Measurements from ENCODE around the gene KLF12. TPM values are rescaled to one million over a fixed set of nuclear protein-coding genes. Genes with fewer than 3 reads are reported as not detected.

KLF12 gene
- total and polyA plus RNA-seq, 3 donors from 2014 or later = 3.8 to 10.8 (median 8.5) TPM

GRCh38 chr13:74133657-74134201 lies 475 bp downstream of the KLF12 start:
- peak overlapping the region; percentile 69 to 85 for H3K4me3 ChIP-seq
- no peaks in the 10 kb centered on the region for H3K27me3 ChIP-seq
- peaks cover 26% of the 10 kb centered on the region for H3K4me1 ChIP-seq
- intact Hi-C loops (cut with DNase I; ENCODE audit: low total_unique reads) = no loop called here
- TF ChIP-seq, protein P1, sequence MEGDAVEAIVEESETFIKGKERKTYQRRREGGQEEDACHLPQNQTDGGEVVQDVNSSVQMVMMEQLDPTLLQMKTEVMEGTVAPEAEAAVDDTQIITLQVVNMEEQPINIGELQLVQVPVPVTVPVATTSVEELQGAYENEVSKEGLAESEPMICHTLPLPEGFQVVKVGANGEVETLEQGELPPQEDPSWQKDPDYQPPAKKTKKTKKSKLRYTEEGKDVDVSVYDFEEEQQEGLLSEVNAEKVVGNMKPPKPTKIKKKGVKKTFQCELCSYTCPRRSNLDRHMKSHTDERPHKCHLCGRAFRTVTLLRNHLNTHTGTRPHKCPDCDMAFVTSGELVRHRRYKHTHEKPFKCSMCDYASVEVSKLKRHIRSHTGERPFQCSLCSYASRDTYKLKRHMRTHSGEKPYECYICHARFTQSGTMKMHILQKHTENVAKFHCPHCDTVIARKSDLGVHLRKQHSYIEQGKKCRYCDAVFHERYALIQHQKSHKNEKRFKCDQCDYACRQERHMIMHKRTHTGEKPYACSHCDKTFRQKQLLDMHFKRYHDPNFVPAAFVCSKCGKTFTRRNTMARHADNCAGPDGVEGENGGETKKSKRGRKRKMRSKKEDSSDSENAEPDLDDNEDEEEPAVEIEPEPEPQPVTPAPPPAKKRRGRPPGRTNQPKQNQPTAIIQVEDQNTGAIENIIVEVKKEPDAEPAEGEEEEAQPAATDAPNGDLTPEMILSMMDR (IDR thresholded peaks at IDR 0.05) = no peak
- TF ChIP-seq POLR2A (IDR thresholded peaks at IDR 0.05) = no peak
- H3K36me3 ChIP-seq (ENCODE audit: low read depth, missing control alignments) = no peaks in the 10 kb centered on the region
- 1% methylated on average over 18 to 33 of the region's 35 CpGs for WGBS, 2 donors
- H3K9me3 ChIP-seq = no peaks in the 10 kb centered on the region
- peak overlapping the region; percentile 87 to 89 for H3K27ac ChIP-seq
- DNase-seq = peak; percentile 90

DNA sequence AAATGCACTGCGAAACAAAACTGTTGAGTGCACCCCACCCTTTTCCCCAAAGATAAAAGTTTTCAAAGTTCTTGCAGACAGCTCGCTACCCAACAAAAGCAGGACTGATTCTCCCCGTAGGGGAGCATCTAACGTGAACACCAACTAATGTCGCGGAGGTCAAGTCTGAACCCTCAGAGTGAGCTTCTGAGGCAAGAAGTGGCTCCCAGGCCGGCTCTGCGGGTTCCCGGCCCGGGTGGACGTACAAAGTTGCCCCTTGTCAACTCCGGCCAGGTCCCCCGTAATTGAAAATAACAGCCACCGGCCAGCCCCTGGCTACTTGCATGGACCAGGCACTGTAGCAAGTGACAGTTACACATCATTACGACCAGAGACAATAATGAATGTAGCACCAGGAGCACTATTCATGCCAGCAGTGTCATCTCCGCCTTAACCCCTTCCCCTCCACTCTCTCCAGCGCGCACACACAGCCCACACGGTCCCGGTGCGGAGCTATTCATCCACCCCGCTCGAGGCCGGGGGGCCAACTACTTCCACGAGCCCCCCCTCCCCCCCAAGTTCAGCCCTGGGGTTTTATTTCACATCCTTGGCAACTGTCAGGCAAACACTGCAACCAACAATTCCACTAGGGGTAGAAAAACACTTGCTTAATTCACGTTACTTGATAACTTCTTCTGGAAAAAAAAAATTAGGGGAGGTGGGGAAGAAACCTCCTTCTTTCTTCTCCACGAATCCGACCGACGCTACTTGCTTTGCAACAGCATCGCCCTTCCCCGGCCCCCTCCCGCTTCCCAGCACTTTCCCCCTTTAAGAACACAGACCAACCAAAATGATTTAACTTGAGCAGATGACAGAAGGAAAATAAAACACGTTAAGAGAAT lies 1.2 kb downstream of the KLF12 start:
- Histone ChIP-seq H3K4me1 (peaks cover 29% of the 10 kb centered on the region), H3K4me3 (peak overlapping the region; percentile 69 to 85), H3K27me3 (no peaks in the 10 kb centered on the region), H3K27ac (peak overlapping the region; percentile 87 to 89), H3K36me3 (ENCODE audit: low read depth, missing control alignments) (no peaks in the 10 kb centered on the region), H3K9me3 (no peaks in the 10 kb centered on the region)
- intact Hi-C loops (cut with DNase I; ENCODE audit: low total_unique reads) = no loop called here
- WGBS, 2 donors = 2 to 4% methylated on average over 30 to 34 of the region's 34 CpGs
- no peak for TF ChIP-seq POLR2A (IDR thresholded peaks at IDR 0.05)
- TF ChIP-seq, protein P1 (IDR thresholded peaks at IDR 0.05) = no peak
- peak; percentile 33 for DNase-seq

DNA sequence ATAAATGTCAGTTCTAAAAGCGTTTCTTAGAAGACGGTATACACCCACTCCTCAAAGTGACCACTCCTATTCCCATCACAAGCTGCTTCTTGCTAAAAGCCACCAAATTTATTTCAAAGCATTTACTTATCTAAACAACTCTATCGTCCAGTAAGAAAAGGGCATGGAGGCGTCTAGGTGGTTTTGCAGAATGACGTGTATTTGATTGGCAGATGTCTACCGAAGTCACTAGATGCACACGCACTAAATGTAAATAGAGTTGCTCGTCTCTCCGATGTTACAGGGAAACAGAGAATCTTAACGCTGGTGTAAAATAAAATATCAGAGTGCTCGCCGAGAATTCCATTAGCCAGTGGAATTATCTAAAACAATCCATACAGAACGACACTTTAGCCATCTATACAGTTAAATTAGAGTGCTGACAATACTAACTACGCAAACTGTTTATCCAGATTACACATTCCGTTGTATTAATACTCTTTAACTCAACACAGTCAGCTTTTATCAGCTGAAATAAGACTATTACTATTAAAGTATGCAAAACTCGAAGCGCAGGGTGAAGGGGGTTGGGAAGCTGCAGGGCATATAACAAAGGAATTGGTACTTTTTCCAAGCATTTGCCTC lies 1.9 kb downstream of the KLF12 start:
- Histone ChIP-seq H3K4me3 (peak overlapping the region; percentile 69 to 85), H3K36me3 (ENCODE audit: low read depth, missing control alignments) (no peaks in the 10 kb centered on the region), H3K27ac (peak overlapping the region; percentile 87 to 89), H3K4me1 (peaks cover 31% of the 10 kb centered on the region), H3K9me3 (no peaks in the 10 kb centered on the region), H3K27me3 (no peaks in the 10 kb centered on the region)
- no peak for TF ChIP-seq POLR2A (IDR thresholded peaks at IDR 0.05)
- TF ChIP-seq, protein P1 (IDR thresholded peaks at IDR 0.05) = no peak
- WGBS, 2 donors = 8 to 12% methylated on average over 17 of the region's 17 CpGs
- intact Hi-C loops (cut with DNase I; ENCODE audit: low total_unique reads) = no loop called here
- DNase-seq = no peak

GRCh38 chr13:74131227-74131626 lies 3.0 kb downstream of the KLF12 start:
- intact Hi-C loops (cut with DNase I; ENCODE audit: low total_unique reads) = no loop called here
- TF ChIP-seq POLR2A (IDR thresholded peaks at IDR 0.05) = no peak
- TF ChIP-seq, protein P1 (IDR thresholded peaks at IDR 0.05) = no peak
- no peaks in the 10 kb centered on the region for H3K9me3 ChIP-seq
- H3K4me1 ChIP-seq = peaks cover 25% of the 10 kb centered on the region
- DNase-seq = peak; percentile 20
- H3K4me3 ChIP-seq = no peak overlapping the region
- WGBS, 2 donors = 11 to 25% methylated on average over 3 of the region's 3 CpGs
- H3K36me3 ChIP-seq (ENCODE audit: low read depth, missing control alignments) = no peaks in the 10 kb centered on the region
- no peaks in the 10 kb centered on the region for H3K27me3 ChIP-seq
- H3K27ac ChIP-seq = peak overlapping the region in 1 of 2 donors; percentile 87

Measured in testis (tissue), 3 donors.